GM12891 (cell line): ENCODE results near the gene PBRM1.
"Not testable (repeated sequence)": the region's sequence is repeated elsewhere in the genome, so short reads cannot be mapped to it uniquely, and the experiment has no call there.

Source experiments
- DNase-seq: peaks from one replicate; pipeline ENCODE4 v3.0.0; 2011; ENCODE audit warnings: low spot score; ENCODE audit not compliant: insufficient read length
- FAIRE-seq: peaks from 2 replicates; lab custom pipeline; 2011; peaks lifted over from hg19 to GRCh38; lab: Jason Lieb, UNC
- PAX5 ChIP-seq: IDR thresholded peaks from 2 replicates; pipeline ENCODE4 v1.6.1; 2011; ENCODE audit warnings: low read length, moderate library complexity, mild to moderate bottlenecking; ENCODE audit not compliant: insufficient read depth, severe bottlenecking
- POLR2A ChIP-seq: IDR thresholded peaks from 2 replicates; pipeline ENCODE4 v1.6.1; 2011; ENCODE audit warnings: low read depth, low read length, control low read depth
- POLR2AphosphoS5 ChIP-seq: IDR thresholded peaks from 2 replicates; pipeline ENCODE4 v1.6.1; 2011; ENCODE audit warnings: low read depth, low read length, control low read depth
- POU2F2 ChIP-seq: IDR thresholded peaks from 2 replicates; pipeline ENCODE4 v1.6.1; 2011; ENCODE audit warnings: low read depth, mild to moderate bottlenecking, control low read depth, low read length, moderate library complexity
- SPI1 ChIP-seq: IDR thresholded peaks from 2 replicates; pipeline ENCODE4 v1.6.1; 2011; ENCODE audit warnings: low read depth, low read length, control low read depth
- TAF1 ChIP-seq: IDR thresholded peaks from 2 replicates; pipeline ENCODE4 v1.6.1; 2011; ENCODE audit warnings: low read depth, low read length, control low read depth

Gene PBRM1

DNA sequence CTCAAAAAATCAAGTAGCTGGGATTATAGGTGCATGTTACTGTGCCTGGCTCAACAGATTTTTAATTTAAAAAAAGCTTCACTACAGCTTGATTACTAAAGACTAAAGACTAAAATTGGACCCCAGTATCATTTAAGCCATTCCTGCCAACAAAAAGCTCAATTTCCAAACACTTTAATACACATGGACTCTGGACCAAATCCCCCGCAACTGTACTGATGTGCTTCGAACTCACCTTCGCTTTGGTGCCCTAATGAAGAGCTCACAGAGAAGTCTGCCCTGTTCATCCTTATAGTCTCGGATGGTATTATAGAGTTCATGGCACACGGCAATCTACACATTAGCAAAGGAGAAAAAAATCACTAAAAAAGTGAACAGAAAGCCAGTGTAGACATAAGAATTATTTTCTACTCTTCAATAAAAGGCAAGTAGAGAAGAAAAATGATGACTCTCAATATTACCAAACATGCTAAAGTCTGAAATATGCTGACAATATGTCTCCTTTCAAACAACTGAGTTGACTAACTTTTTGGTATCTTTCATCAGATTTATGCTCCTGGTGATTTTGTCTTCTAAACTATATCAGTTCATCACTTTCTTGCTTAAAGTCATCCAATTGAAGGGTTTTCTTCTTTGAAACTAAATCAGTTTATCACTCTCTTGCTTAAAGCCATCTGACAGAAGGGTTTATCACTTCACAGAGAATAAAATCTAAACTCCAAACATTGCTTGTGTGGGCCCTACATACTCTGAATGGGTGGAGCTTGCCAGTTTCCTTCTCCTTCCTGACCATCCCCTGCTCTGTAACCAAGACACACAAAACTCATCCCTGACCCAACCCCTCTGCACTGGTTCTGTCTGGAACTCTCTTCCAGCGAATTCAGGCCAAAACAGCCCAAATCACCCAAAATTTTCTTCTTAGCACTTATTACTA lies 7.2 kb downstream of the PBRM1 start:
- FAIRE-seq: no peak
- DNase-seq: no peak
- TF ChIP-seq POLR2AphosphoS5 (no peak), POU2F2 (no peak), PAX5 (no peak), POLR2A (no peak), SPI1 (no peak), TAF1 (no peak)

GRCh38 chr3:52676201-52676600 lies 9.5 kb downstream of the PBRM1 start:
- FAIRE-seq, DNase-seq: not testable (repeated sequence)

DNA sequence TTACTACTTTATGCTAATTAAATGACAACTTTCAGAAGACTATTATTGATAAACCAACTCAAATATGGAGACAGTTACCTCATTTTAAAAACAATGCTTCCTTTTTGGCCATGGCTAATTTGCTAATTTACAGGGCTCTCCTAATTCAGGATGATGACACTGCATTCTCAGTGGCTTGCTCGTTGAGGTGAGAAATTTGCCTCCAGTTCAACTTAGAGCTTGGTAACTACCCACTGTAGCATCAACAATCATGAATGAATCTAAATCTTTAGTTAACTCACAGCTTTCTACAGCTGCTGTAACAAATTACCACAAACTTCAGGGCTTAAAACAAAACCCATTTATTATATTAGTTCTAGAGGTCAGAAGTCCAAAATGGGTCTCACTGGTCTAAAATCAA lies 14.0 kb downstream of the PBRM1 start:
- DNase-seq (no peak), FAIRE-seq (no peak)
- TF ChIP-seq SPI1 (no peak), PAX5 (no peak), POLR2A (no peak), POLR2AphosphoS5 (no peak), POU2F2 (no peak), TAF1 (no peak)

GRCh38 chr3:52670621-52671521 lies 14.8 kb downstream of the PBRM1 start:
- FAIRE-seq (peak; percentile 88), DNase-seq (no peak)
- TF ChIP-seq POU2F2: peak; percentile 40; the same call in 1 of the 2 replicates
- TF ChIP-seq PAX5: no peak

DNA sequence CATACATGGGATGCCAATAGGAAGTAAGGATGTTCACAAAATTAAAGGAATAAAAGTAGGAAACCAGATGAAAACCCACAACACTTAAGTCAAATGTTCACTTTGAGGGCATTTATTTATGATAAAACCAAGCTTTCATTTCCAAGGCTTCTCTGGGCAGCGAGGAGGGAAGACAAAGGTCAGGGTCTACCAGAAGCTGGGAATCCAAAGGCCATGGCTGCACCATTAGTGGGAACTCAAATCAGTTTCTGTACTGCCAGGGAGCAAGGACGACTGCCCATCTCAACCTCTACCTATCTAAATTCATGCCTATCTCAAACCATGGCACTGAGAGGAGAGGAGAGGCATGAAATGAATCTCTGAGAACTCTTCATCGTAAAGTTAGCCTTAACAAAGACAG lies 22.6 kb downstream of the PBRM1 start:
- TF ChIP-seq TAF1 (no peak), PAX5 (no peak), SPI1 (no peak), POU2F2 (no peak), POLR2AphosphoS5 (no peak), POLR2A (no peak)
- no peak for FAIRE-seq
- DNase-seq: no peak

DNA sequence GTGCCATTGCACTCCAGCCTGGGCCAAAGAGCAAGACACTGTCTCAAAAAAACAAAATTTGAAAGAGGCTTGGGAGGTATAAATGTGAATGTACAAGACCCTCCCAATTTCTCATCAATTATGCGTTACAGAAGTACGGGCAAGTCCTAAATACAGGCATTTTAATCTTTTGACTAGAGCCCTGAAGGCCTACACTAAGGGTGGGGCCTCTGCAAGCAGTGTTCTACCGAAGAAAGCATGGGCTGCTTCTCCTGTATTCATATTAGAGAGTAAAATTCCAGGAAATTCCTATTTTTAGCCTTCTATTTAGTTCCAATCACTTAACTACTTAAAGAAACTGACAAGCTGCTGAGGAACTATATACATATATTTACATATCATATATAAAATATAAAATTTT lies 25.7 kb downstream of the PBRM1 start:
- FAIRE-seq: no peak
- no peak for TF ChIP-seq PAX5
- no peak for TF ChIP-seq SPI1
- no peak for TF ChIP-seq POLR2AphosphoS5
- no peak for TF ChIP-seq POU2F2
- no peak for TF ChIP-seq POLR2A
- no peak for TF ChIP-seq TAF1
- DNase-seq: no peak

GRCh38 chr3:52655895-52656294 lies 29.8 kb downstream of the PBRM1 start:
- FAIRE-seq: peak; percentile 28
- no peak for TF ChIP-seq POU2F2
- no peak for TF ChIP-seq TAF1
- no peak for TF ChIP-seq POLR2AphosphoS5
- no peak for TF ChIP-seq SPI1
- no peak for TF ChIP-seq PAX5
- TF ChIP-seq POLR2A: no peak
- no peak for DNase-seq

DNA sequence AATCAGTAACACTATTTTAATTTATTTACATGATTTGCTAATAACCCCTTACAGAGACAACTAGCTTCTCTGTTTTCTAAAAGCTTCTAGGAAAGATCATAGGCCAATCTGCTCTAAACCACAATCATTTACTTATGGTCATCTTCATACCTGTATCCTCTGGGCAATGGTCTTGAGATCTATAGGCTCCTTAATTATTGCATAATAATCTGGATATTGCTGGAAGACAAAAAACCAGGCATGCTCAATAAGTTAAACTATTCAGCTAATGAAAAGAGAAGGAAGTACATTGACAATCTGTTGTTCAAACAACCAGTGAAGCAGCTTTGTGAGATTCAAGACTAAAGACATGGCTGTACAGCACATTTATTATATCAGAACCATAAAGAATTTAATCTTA lies 34.1 kb downstream of the PBRM1 start:
- FAIRE-seq: no peak
- TF ChIP-seq POLR2AphosphoS5 (no peak), PAX5 (no peak)

GRCh38 chr3:52650439-52650838 lies 35.3 kb downstream of the PBRM1 start:
- FAIRE-seq (peak; percentile 26), DNase-seq (no peak)
- TF ChIP-seq SPI1 (no peak), POLR2AphosphoS5 (no peak)

More for the DNA sequence above, 34.1 kb downstream of the PBRM1 start:
- DNase-seq: no peak
